ENCODE data around the gene GALNT7.

The GALNT7 gene

GRCh38 chr4:173191623-173192041 is 23.0 kb downstream of the GALNT7 start:
- peak overlapping the region; percentile 30 for H3K27ac ChIP-seq (ENCODE audit: low read depth, low read length)
- H3K9me3 ChIP-seq (ENCODE audit: control insufficient read depth in 1 of 2, low read length in 2 of 2), result no peaks in the 10 kb centered on the region
- H3K4me3 ChIP-seq (ENCODE audit: low read depth in 1 of 2, low read length in 2 of 2), result no peak overlapping the region
- H3K9ac ChIP-seq (ENCODE audit: low read depth in 1 of 2, low read length in 2 of 2), result no peak overlapping the region
- no peaks in the 10 kb centered on the region for H3K36me3 ChIP-seq (ENCODE audit: control insufficient read depth in 1 of 2, insufficient read depth in 2 of 2, low read length in 2 of 2)
- H3K4me1 ChIP-seq (ENCODE audit: control insufficient read depth in 1 of 2, insufficient read depth in 2 of 2, low read length in 2 of 2), result peaks cover 21 to 55% of the 10 kb centered on the region in 2 donors
- no peaks in the 10 kb centered on the region for H3K27me3 ChIP-seq (ENCODE audit: control insufficient read depth in 1 of 2, insufficient read depth in 2 of 2, low read length in 2 of 2)

GRCh38 chr4:173192375-173193162 is 24.0 kb downstream of the GALNT7 start:
- H3K27ac ChIP-seq (ENCODE audit: low read depth, low read length), result no peak overlapping the region
- H3K4me1 ChIP-seq (ENCODE audit: control insufficient read depth in 1 of 2, insufficient read depth in 2 of 2, low read length in 2 of 2), result peaks cover 17 to 48% of the 10 kb centered on the region in 2 donors
- no peaks in the 10 kb centered on the region for H3K27me3 ChIP-seq (ENCODE audit: control insufficient read depth in 1 of 2, insufficient read depth in 2 of 2, low read length in 2 of 2)
- no peaks in the 10 kb centered on the region for H3K36me3 ChIP-seq (ENCODE audit: control insufficient read depth in 1 of 2, insufficient read depth in 2 of 2, low read length in 2 of 2)
- H3K9ac ChIP-seq (ENCODE audit: low read depth in 1 of 2, low read length in 2 of 2), result no peak overlapping the region
- H3K4me3 ChIP-seq (ENCODE audit: low read depth in 1 of 2, low read length in 2 of 2), result no peak overlapping the region
- H3K9me3 ChIP-seq (ENCODE audit: control insufficient read depth in 1 of 2, low read length in 2 of 2), result no peaks in the 10 kb centered on the region

DNA sequence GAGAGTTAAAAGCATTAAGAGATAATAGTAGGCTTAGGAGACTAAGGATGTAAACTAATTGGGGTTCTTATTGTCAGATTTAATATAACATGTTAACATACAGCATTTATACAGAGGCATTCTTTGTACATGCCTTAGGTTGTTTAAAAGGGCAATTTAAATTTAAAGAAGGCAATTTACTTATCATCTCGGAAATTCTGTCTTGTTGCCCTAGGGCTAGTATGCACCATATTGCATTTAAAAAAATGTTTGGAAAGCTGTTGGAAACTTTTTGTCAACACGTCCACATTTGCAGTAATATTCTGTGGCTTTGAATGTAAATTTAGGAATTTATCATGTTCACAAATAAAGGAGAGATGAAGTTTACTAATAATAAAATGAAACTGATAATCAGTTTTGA is 25.5 kb downstream of the GALNT7 start:
- Histone ChIP-seq H3K27ac (ENCODE audit: low read depth, low read length) (no peak overlapping the region), H3K27me3 (ENCODE audit: control insufficient read depth in 1 of 2, insufficient read depth in 2 of 2, low read length in 2 of 2) (no peaks in the 10 kb centered on the region), H3K4me1 (ENCODE audit: control insufficient read depth in 1 of 2, insufficient read depth in 2 of 2, low read length in 2 of 2) (peaks cover 9 to 33% of the 10 kb centered on the region in 2 donors), H3K9me3 (ENCODE audit: control insufficient read depth in 1 of 2, low read length in 2 of 2) (no peaks in the 10 kb centered on the region), H3K9ac (ENCODE audit: low read depth in 1 of 2, low read length in 2 of 2) (no peak overlapping the region), H3K4me3 (ENCODE audit: low read depth in 1 of 2, low read length in 2 of 2) (no peak overlapping the region), H3K36me3 (ENCODE audit: control insufficient read depth in 1 of 2, insufficient read depth in 2 of 2, low read length in 2 of 2) (no peaks in the 10 kb centered on the region)

GRCh38 chr4:173195109-173195508 is 26.5 kb downstream of the GALNT7 start:
- Histone ChIP-seq H3K4me3 (ENCODE audit: low read depth in 1 of 2, low read length in 2 of 2) (no peak overlapping the region), H3K27me3 (ENCODE audit: control insufficient read depth in 1 of 2, insufficient read depth in 2 of 2, low read length in 2 of 2) (no peaks in the 10 kb centered on the region)

DNA sequence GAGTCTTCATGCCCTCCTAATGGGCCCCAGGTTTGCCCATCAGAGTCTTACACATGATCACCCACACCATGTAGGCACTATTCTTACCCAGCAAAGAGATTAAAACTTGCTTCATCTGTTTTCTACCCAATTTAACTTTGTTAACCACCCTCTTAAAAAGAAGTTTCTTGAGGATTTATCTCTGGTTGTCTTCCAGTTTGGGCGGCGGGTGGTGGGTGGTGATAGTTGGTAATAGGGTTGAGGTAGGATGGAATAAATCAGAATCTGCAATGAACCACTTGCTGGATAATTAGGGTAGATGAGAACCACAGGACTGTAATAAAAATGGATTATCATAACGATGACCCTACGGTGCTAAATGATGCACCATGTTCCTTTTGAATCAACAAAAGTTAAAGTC is 30.9 kb downstream of the GALNT7 start:
- H3K9ac ChIP-seq (ENCODE audit: low read depth in 1 of 2, low read length in 2 of 2), result no peak overlapping the region
- H3K27me3 ChIP-seq (ENCODE audit: control insufficient read depth in 1 of 2, insufficient read depth in 2 of 2, low read length in 2 of 2), result no peaks in the 10 kb centered on the region
- H3K4me3 ChIP-seq (ENCODE audit: low read depth in 1 of 2, low read length in 2 of 2), result no peak overlapping the region
- no peaks in the 10 kb centered on the region for H3K9me3 ChIP-seq (ENCODE audit: control insufficient read depth in 1 of 2, low read length in 2 of 2)
- no peaks in the 10 kb centered on the region for H3K4me1 ChIP-seq (ENCODE audit: control insufficient read depth in 1 of 2, insufficient read depth in 2 of 2, low read length in 2 of 2)
- no peaks in the 10 kb centered on the region for H3K36me3 ChIP-seq (ENCODE audit: control insufficient read depth in 1 of 2, insufficient read depth in 2 of 2, low read length in 2 of 2)
- H3K27ac ChIP-seq (ENCODE audit: low read depth, low read length), result no peak overlapping the region

More at GRCh38 chr4:173195109-173195508, 26.5 kb downstream of the GALNT7 start:
- no peak overlapping the region for H3K27ac ChIP-seq (ENCODE audit: low read depth, low read length)
- H3K4me1 ChIP-seq (ENCODE audit: control insufficient read depth in 1 of 2, insufficient read depth in 2 of 2, low read length in 2 of 2), result peaks cover 9 to 29% of the 10 kb centered on the region in 2 donors
- no peaks in the 10 kb centered on the region for H3K36me3 ChIP-seq (ENCODE audit: control insufficient read depth in 1 of 2, insufficient read depth in 2 of 2, low read length in 2 of 2)
- H3K9me3 ChIP-seq (ENCODE audit: control insufficient read depth in 1 of 2, low read length in 2 of 2), result no peaks in the 10 kb centered on the region
- no peak overlapping the region for H3K9ac ChIP-seq (ENCODE audit: low read depth in 1 of 2, low read length in 2 of 2)

DNA sequence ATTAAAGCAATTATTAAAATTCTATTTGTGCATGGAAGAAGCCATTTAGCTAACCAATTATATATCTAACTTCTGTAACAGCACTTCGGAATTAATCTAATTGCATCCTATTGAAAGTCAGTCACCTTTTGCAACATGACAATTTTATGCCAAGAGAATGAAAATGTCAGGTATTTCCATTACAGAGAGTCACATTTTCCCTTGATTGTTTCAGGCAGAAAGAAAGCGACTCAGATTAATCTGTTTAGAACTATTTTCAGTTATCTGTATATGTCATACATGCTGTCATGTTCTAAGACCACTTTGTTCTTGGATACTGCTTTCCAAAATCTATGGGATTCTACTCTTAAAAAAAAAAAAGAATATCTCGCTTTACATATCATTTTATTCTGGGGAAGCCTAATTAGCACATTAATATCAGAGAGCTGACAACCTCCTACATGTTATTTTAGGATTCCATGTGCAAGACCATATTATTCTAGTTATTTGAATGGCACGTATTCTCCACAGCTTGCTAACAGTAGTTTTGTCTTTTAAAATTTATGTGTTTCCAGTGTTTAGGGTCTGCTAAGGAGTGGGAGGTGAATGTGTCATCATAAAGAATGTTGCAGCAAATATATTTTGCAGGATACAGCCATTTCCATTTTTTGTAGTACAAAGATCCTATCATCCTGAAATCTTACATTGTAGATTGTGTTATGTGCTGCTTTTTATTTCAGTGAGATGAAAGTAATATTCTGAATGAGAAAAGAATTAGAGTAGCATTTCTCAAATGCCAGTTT is 31.7 kb downstream of the GALNT7 start:
- peaks cover 0 to 3% of the 10 kb centered on the region in 2 donors for H3K36me3 ChIP-seq (ENCODE audit: control insufficient read depth in 1 of 2, insufficient read depth in 2 of 2, low read length in 2 of 2)
- no peaks in the 10 kb centered on the region for H3K27me3 ChIP-seq (ENCODE audit: control insufficient read depth in 1 of 2, insufficient read depth in 2 of 2, low read length in 2 of 2)
- H3K4me3 ChIP-seq (ENCODE audit: low read depth in 1 of 2, low read length in 2 of 2), result no peak overlapping the region
- H3K27ac ChIP-seq (ENCODE audit: low read depth, low read length), result no peak overlapping the region
- no peak overlapping the region for H3K9ac ChIP-seq (ENCODE audit: low read depth in 1 of 2, low read length in 2 of 2)
- H3K9me3 ChIP-seq (ENCODE audit: control insufficient read depth in 1 of 2, low read length in 2 of 2), result no peaks in the 10 kb centered on the region
- H3K4me1 ChIP-seq (ENCODE audit: control insufficient read depth in 1 of 2, insufficient read depth in 2 of 2, low read length in 2 of 2), result no peaks in the 10 kb centered on the region

DNA sequence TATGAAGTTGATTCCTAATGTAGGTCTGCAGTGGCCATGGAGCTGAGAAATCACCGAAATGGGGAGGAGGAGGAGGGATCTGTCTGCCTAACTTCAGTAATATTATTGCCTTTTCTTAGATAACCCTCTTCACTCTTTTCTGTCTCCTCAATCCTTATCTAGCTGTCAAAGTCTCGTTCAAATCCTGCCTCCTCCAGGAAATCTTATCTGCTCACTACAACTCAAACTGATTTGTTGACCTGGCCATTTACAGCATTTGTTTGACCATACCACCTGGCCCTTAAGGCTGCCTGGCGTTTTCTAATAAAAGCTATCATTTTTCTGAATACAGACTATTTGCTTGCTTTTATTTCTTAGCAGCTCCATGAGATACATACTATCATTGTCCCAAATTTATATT is 33.8 kb downstream of the GALNT7 start:
- H3K27me3 ChIP-seq (ENCODE audit: control insufficient read depth in 1 of 2, insufficient read depth in 2 of 2, low read length in 2 of 2), result no peaks in the 10 kb centered on the region
- H3K9me3 ChIP-seq (ENCODE audit: control insufficient read depth in 1 of 2, low read length in 2 of 2), result no peaks in the 10 kb centered on the region
- no peak overlapping the region for H3K9ac ChIP-seq (ENCODE audit: low read depth in 1 of 2, low read length in 2 of 2)
- no peak overlapping the region for H3K27ac ChIP-seq (ENCODE audit: low read depth, low read length)
- no peak overlapping the region for H3K4me3 ChIP-seq (ENCODE audit: low read depth in 1 of 2, low read length in 2 of 2)
- peaks cover 0 to 3% of the 10 kb centered on the region in 2 donors for H3K4me1 ChIP-seq (ENCODE audit: control insufficient read depth in 1 of 2, insufficient read depth in 2 of 2, low read length in 2 of 2)
- H3K36me3 ChIP-seq (ENCODE audit: control insufficient read depth in 1 of 2, insufficient read depth in 2 of 2, low read length in 2 of 2), result peaks cover 0 to 6% of the 10 kb centered on the region in 2 donors

DNA sequence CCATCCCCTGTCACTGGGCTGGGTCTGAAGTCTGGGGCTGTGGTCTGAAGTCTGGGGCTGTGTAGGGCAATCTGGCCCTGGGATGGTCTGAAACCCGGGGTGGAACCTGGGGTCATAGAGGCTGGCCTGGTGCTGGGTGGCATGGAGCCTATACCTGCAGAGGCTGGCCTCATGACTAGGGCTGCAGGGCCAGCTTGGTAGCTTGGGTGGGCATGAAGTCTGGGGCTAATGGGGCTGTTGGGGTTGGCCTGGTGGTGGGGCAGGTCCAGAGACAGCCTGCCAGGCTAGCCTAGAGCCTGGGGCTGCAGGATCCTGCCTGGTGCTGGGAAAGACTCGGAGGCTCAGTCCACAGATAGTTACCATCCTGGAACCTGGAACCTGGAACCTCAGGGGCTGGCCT is 37.0 kb downstream of the GALNT7 start:
- Histone ChIP-seq H3K4me1 (ENCODE audit: control insufficient read depth in 1 of 2, insufficient read depth in 2 of 2, low read length in 2 of 2) (peaks cover 0 to 3% of the 10 kb centered on the region in 2 donors), H3K4me3 (ENCODE audit: low read depth in 1 of 2, low read length in 2 of 2) (no peak overlapping the region)

DNA sequence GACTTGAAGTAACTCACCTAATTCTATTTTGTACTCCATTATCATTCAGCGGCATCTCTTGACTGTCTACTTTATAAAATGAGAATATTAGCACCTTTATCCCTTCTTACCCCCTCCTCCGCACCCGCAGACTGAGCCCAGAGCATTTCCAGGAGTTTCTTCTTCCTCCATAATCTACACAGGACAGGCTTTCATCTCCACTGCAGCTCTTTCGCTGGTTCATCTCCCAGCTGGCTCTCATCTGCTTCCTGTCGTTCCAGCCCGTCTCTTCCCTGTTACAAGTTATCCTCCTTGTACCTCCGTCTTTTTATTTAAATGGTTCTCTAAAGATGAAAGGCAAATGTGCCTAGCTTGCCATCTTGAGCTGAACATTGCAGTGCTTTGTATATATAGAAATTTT is 39.8 kb downstream of the GALNT7 start:
- Histone ChIP-seq H3K4me1 (ENCODE audit: control insufficient read depth in 1 of 2, insufficient read depth in 2 of 2, low read length in 2 of 2) (peaks cover 0 to 3% of the 10 kb centered on the region in 2 donors), H3K27ac (ENCODE audit: low read depth, low read length) (no peak overlapping the region), H3K4me3 (ENCODE audit: low read depth in 1 of 2, low read length in 2 of 2) (no peak overlapping the region), H3K9ac (ENCODE audit: low read depth in 1 of 2, low read length in 2 of 2) (no peak overlapping the region), H3K36me3 (ENCODE audit: control insufficient read depth in 1 of 2, insufficient read depth in 2 of 2, low read length in 2 of 2) (peaks cover 0 to 6% of the 10 kb centered on the region in 2 donors), H3K27me3 (ENCODE audit: control insufficient read depth in 1 of 2, insufficient read depth in 2 of 2, low read length in 2 of 2) (no peaks in the 10 kb centered on the region), H3K9me3 (ENCODE audit: control insufficient read depth in 1 of 2, low read length in 2 of 2) (no peaks in the 10 kb centered on the region)

More for the DNA sequence above, 37.0 kb downstream of the GALNT7 start:
- H3K27ac ChIP-seq (ENCODE audit: low read depth, low read length), result no peak overlapping the region
- no peaks in the 10 kb centered on the region for H3K27me3 ChIP-seq (ENCODE audit: control insufficient read depth in 1 of 2, insufficient read depth in 2 of 2, low read length in 2 of 2)
- no peak overlapping the region for H3K9ac ChIP-seq (ENCODE audit: low read depth in 1 of 2, low read length in 2 of 2)
- H3K36me3 ChIP-seq (ENCODE audit: control insufficient read depth in 1 of 2, insufficient read depth in 2 of 2, low read length in 2 of 2), result peaks cover 0 to 6% of the 10 kb centered on the region in 2 donors
- H3K9me3 ChIP-seq (ENCODE audit: control insufficient read depth in 1 of 2, low read length in 2 of 2), result no peaks in the 10 kb centered on the region

- H3K4me1 ChIP-seq (ENCODE audit: control insufficient read depth in 1 of 2, insufficient read depth in 2 of 2, low read length in 2 of 2), result peaks cover 0 to 3% of the 10 kb centered on the region in 2 donors
- H3K27me3 ChIP-seq (ENCODE audit: control insufficient read depth in 1 of 2, insufficient read depth in 2 of 2, low read length in 2 of 2), result no peaks in the 10 kb centered on the region
- no peaks in the 10 kb centered on the region for H3K9me3 ChIP-seq (ENCODE audit: control insufficient read depth in 1 of 2, low read length in 2 of 2)
- no peak overlapping the region for H3K4me3 ChIP-seq (ENCODE audit: low read depth in 1 of 2, low read length in 2 of 2)
- no peak overlapping the region for H3K27ac ChIP-seq (ENCODE audit: low read depth, low read length)
- no peaks in the 10 kb centered on the region for H3K36me3 ChIP-seq (ENCODE audit: control insufficient read depth in 1 of 2, insufficient read depth in 2 of 2, low read length in 2 of 2)
- no peak overlapping the region for H3K9ac ChIP-seq (ENCODE audit: low read depth in 1 of 2, low read length in 2 of 2)
Measured at GRCh38 chr4:173211222-173211621, 42.6 kb downstream of the GALNT7 start.
